Pancreas (tissue), 10 donors: ENCODE data around the gene SOHLH2. TPM values are rescaled to one million over a fixed set of nuclear protein-coding genes. Genes with fewer than 3 reads are reported as not detected.

ENCODE experiments used
- ATAC-seq, 4 donors: fragments of 200-7000 bp; cut with Tn5 transposase; one replicate each; pipeline versions ENCODE4 v1.8.0 to v1.9.1; 2020; ENCODE audit warnings: mild to moderate bottlenecking in 4 of 4, moderate library complexity in 4 of 4
- DNase-seq, 6 donors: peaks; one replicate each; pipeline ENCODE4 v3.0.0-alpha.2; 2020
- FAIRE-seq: peaks from 2 replicates; lab custom pipeline; 2012; peaks lifted over from hg19 to GRCh38; lab: Jason Lieb, UNC
- H3K27ac ChIP-seq, 4 donors: fragments of 200-600 bp; sonication (generic); 1 replicate in 3 of 4; 2 replicates in 1 of 4; pipeline versions ENCODE4 v1.5.0 to v1.8.0; 2020
- H3K27me3 ChIP-seq, 4 donors: fragments of 200-600 bp; one replicate each; pipeline ENCODE4 v1.8.0; 2021
- H3K36me3 ChIP-seq, 3 donors: fragments of 200-600 bp; sonication (generic) in 1 of 3; one replicate each; pipeline versions ENCODE4 v1.5.0 to v1.8.0; 2020 to 2021
- H3K4me1 ChIP-seq, 3 donors: fragments of 200-600 bp; one replicate each; pipeline ENCODE4 v1.8.0; 2021
- H3K4me3 ChIP-seq, 4 donors: fragments of 200-600 bp; sonication (generic) in 2 of 4; one replicate each; pipeline versions ENCODE4 v1.5.0 to v1.8.0; 2020 to 2021
- H3K9me3 ChIP-seq, 4 donors: fragments of 200-600 bp; one replicate each; pipeline ENCODE4 v1.8.0; 2021
- WGBS, 2 donors: extraction: QIAGEN DNeasy Blood & Tissue Kit; methylation state at CpG; one replicate each; pipeline ENCODE4 v1.1.7; 2013; 5-methylcytosine and 5-hydroxymethylcytosine counted together
- intact Hi-C, 3 donors: fragments of 100-400 bp; cut with DNase I; formaldehyde crosslinking; loops; one replicate each; pipeline versions ENCODE4 v1.11.1 to v1.14.2; 2022
- polyA plus RNA-seq, 2 donors: library from polyadenylated mRNA; stranded (reverse); fragments of 200-250 nt; gene quantifications; one replicate each; pipeline ENCODE4 v1.2.3, GENCODE V29; 2013
- total RNA-seq, 6 donors: library from RNA; stranded (reverse); fragmentation: NEBNext Ultra II Directional in 4 of 6; extraction: Animal tissue kit (Norgen Biotek cat#: 25700) in 4 of 6; gene quantifications; one replicate each; pipeline versions ENCODE4 v1.2.1 to v1.2.4, GENCODE V29; 2021 to 2023
- TF ChIP-seq, protein P1 (sequence below), 4 donors: fragments of 200-600 bp; sonication (generic) in 3 of 4; IDR thresholded peaks; one replicate each; pipeline versions ENCODE4 v1.5.0 to v1.8.0; 2021; ENCODE audit warnings: antibody characterized with exemption in 4 of 4
- donor health status: healthy with polysubstance abuse.
- donor health status: DM: no; HTN: no; CAD: no; lungs with moderate emphysema.
- donor health status: DM: no; HTN: no; CAD: no.
- donor health status: control.
- donor health status: control.
- donor health status: Bipolar disorder and iron deficiency.
- donor health status: DM: yes; HTN: yes; CAD: no.
- donor health status: DM: no; HTN: no; CAD: no.
- donor health status: DM: no; HTN: no; CAD: no.
- donor health status: DM: yes; HTN: yes; CAD: no.

Gene SOHLH2
- total and polyA plus RNA-seq, 8 donors, result 0.05 to 0.12 (median 0.08) TPM; not detected in 5

DNA sequence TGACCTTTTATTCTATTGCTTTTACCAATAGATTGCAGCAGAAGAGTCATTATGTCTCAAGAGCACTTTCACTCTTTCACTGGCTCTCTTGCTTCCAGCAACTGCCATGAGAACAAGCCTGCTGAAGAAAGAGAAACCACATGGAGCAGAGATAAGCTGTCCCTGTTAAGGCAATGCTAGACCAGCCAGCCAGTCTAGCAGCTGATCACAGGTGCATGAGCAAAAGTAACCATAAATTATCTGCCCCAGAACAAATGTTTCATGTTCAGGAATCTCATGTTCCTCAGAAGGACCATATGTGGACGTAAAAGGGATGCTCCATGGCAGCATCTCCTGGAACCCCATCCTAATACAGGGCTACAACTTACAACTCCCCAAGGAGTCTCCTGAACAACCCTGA lies 62.8 kb downstream of the SOHLH2 start:
- intact Hi-C loops, result no loop called here

DNA sequence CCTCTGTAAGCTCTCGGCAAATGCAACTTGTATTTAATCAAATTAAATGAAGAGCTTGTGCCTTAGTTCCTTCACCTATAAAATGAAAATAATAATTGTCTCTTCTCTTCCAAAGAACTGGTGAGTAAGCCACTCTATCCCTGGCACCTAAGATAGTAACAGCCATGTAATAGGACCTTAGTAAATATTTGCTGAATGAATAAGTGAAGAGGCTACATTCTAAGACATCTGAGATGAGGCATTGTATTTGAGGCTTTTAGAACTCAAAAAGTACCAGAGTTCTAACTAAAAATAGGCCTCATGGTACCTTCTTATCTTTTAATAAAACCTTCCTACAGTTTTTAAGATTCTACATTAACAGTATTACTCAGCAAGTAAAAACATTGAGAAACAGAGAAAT lies 65.9 kb downstream of the SOHLH2 start:
- FAIRE-seq (no peak), DNase-seq (no peak), ATAC-seq (no peak)
- Histone ChIP-seq H3K27ac (no peak overlapping the region), H3K4me3 (no peak overlapping the region), H3K36me3 (no peaks in the 10 kb centered on the region), H3K27me3 (no peaks in the 10 kb centered on the region), H3K4me1 (no peaks in the 10 kb centered on the region), H3K9me3 (no peaks in the 10 kb centered on the region)
- TF ChIP-seq, protein P1, sequence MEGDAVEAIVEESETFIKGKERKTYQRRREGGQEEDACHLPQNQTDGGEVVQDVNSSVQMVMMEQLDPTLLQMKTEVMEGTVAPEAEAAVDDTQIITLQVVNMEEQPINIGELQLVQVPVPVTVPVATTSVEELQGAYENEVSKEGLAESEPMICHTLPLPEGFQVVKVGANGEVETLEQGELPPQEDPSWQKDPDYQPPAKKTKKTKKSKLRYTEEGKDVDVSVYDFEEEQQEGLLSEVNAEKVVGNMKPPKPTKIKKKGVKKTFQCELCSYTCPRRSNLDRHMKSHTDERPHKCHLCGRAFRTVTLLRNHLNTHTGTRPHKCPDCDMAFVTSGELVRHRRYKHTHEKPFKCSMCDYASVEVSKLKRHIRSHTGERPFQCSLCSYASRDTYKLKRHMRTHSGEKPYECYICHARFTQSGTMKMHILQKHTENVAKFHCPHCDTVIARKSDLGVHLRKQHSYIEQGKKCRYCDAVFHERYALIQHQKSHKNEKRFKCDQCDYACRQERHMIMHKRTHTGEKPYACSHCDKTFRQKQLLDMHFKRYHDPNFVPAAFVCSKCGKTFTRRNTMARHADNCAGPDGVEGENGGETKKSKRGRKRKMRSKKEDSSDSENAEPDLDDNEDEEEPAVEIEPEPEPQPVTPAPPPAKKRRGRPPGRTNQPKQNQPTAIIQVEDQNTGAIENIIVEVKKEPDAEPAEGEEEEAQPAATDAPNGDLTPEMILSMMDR (IDR thresholded peaks at IDR 0.05), result no peak
- 93 to 94% methylated on average over 1 of the region's 1 CpG for WGBS, 2 donors
- intact Hi-C loops, result no loop called here

More for the DNA sequence above, 62.8 kb downstream of the SOHLH2 start:
- Histone ChIP-seq H3K9me3 (no peaks in the 10 kb centered on the region), H3K27me3 (no peaks in the 10 kb centered on the region), H3K4me1 (no peaks in the 10 kb centered on the region), H3K27ac (no peak overlapping the region), H3K36me3 (no peaks in the 10 kb centered on the region), H3K4me3 (no peak overlapping the region)
- no peak for FAIRE-seq
- no peak for DNase-seq
- no peak for ATAC-seq
- 86 to 88% methylated on average over 1 of the region's 1 CpG for WGBS, 2 donors
- TF ChIP-seq, protein P1 (IDR thresholded peaks at IDR 0.05), result no peak

DNA sequence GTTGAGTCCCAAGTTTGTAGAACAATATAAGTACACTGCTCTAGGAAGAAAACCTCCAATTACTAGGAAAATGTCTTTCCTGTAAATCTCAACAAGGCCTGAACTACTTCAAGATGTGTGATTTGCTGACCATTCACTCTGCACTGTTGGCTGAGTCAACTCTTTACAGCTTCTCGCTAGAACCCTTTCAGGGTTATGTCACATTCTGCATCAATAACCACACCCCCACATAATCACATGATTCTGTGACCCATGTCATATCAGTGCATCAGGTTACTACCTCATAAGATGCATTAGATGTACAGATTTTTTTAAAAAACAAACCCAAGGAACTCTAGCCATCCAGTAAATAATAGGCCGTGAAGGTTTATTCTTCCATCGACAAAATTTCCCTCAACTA lies 67.0 kb downstream of the SOHLH2 start:
- no peak for FAIRE-seq
- no peaks in the 10 kb centered on the region for H3K27me3 ChIP-seq
- no peaks in the 10 kb centered on the region for H3K36me3 ChIP-seq
- H3K27ac ChIP-seq, result no peak overlapping the region
- TF ChIP-seq, protein P1 (IDR thresholded peaks at IDR 0.05), result no peak
- 94 to 95% methylated on average over 3 of the region's 3 CpGs for WGBS, 2 donors
- no peaks in the 10 kb centered on the region for H3K4me1 ChIP-seq
- intact Hi-C loops, result no loop called here
- H3K4me3 ChIP-seq, result no peak overlapping the region
- H3K9me3 ChIP-seq, result no peaks in the 10 kb centered on the region
- DNase-seq, result no peak
- no peak for ATAC-seq

DNA sequence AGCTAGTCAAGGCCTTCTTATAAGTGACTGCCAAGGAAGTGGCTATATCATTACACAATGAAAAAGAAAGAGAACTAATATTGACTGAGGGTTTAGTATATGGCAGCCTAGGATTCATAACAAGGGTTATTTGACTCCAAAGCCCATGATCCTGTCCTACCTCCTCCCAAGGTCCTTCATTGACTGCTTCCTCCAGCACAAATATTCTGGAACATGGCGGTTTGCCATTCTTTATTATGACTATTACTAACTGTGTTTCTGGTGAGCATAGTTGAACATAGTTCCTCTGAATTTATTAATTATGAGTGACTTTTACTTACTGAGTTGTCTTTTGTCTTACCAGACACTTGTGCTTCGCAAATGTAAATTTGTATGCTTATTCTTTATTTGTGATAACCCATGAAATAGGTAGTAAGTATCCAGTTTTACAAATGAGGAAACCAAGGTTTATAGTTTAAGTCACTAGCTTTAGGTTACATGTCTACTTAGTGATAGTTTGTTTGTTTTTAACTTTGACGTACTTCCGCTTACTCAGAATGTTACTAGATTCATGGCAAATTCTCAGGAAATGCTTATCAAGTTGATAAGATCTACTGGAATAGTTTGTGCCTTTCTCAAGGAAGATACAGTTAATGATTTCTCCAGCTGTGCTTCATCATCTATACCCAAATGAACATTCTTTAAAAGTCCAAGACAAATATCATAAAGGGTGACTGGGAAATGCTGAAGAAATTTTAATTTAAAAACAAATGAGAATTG lies 67.7 kb downstream of the SOHLH2 start:
- Histone ChIP-seq H3K4me3 (no peak overlapping the region), H3K27me3 (no peaks in the 10 kb centered on the region), H3K27ac (no peak overlapping the region), H3K9me3 (no peaks in the 10 kb centered on the region), H3K36me3 (no peaks in the 10 kb centered on the region), H3K4me1 (no peaks in the 10 kb centered on the region)
- 74 to 75% methylated on average over 4 of the region's 4 CpGs for WGBS, 2 donors
- TF ChIP-seq, protein P1 (IDR thresholded peaks at IDR 0.05), result no peak
- intact Hi-C loops, result no loop called here
- DNase-seq (no peak), FAIRE-seq (no peak), ATAC-seq (no peak)

DNA sequence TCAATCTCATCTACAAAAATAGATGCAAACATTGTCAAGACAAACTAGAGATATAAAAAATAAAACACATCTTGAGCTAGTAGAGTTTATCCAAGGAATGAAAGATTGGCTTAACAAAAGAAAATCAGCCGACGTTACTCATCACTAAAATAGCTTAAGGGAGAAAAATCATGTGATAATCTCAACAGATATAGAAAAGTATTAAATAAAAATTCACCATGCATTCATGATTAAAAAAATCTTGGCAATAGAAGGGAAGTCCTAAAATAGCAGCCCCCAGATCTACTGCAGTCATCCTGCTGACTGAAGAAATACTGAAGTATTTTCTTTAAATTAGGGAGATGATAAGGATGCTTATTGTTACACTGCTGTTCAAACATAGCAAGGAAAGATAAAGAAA lies 70.6 kb downstream of the SOHLH2 start:
- Histone ChIP-seq H3K4me1 (no peaks in the 10 kb centered on the region), H3K27ac (no peak overlapping the region), H3K27me3 (no peaks in the 10 kb centered on the region), H3K9me3 (no peaks in the 10 kb centered on the region), H3K36me3 (no peaks in the 10 kb centered on the region), H3K4me3 (no peak overlapping the region)
- 83 to 92% methylated on average over 2 of the region's 2 CpGs for WGBS, 2 donors
- ATAC-seq (no peak), DNase-seq (no peak), FAIRE-seq (peak; percentile 5)
- TF ChIP-seq, protein P1 (IDR thresholded peaks at IDR 0.05), result no peak
- intact Hi-C loops, result no loop called here
